Measurements from ENCODE around the gene SESTD1.
"Not testable (repeated sequence)": the region's sequence is repeated elsewhere in the genome, so short reads cannot be mapped to it uniquely, and the experiment has no call there.

The SESTD1 gene

DNA sequence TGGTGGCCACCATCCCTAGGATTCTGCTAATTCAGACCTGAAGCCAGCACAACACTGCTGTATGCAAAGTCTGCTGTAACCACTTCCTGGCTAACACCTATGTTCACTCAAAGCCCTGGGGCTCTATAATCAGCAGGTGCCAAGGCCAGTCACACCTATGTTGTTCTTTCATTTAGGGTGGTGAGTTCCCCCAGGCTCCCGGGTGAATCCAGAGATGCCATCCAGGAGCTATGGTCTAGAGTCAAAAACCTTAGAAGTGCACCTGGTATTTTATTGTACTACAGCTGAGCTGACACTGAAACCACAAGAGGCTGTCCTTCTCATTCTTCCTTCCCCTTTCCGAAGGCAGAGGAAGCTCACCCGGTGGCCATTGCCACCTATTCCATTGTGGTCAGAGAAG is 168.5 kb downstream of the SESTD1 start:
- DNase-seq, result no peak

DNA sequence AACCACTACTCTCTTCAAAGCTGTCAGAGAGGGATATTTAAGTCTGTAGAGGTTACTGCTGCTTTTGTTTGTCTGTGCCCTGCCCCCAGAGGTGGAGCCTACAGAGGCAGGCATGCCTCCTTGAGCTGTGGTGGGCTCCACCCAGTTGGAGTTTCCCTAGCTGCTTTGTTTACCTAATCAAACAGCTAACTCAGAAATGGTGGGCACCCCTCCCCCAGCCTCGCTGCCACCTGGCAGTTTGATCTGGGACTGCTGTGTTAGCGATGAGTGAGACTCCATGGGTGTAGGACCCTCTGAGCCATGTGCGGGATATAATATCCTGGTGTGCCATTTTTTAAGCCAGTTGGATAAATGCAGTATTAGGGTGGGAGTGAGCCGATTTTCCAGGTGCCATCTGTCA is 171.7 kb downstream of the SESTD1 start:
- not testable (repeated sequence) for DNase-seq

DNA sequence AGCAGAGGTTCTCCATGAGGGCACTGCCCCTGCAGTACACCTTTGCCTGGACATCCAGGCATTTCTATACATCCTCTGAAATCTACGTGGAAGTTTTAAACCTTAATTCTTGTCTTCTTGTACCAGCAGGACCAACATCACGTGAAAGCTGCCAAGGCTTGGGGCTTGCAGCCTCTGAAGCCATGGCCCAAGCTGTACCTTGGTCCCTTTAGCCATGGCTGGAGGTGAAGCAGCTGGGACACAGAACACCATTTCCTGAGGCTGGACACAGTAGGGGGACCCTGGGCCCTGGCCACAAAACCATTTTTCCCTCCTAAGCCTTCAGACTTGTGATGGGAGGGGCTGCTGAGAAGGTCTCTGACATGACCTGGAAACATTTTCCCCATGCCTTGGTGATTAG is 181.9 kb downstream of the SESTD1 start:
- no peak for DNase-seq

DNA sequence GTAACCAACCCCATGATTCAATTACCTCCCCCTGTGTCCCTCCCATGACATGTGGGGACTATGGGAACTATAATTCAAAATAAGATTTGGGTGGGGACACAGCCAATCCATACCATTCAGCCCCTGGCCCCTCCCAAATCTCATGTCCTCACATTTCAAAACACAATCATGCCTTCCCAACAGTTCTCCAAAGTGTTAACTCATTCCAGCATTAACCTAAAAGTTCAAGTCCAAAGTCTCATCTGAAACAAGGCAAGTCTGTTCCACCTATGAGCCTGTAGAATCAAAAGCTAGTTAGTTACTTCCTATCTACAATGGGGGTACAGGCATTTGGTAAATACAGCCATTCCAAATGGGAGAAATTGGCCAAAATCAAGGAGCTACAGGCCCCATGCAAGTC is 182.7 kb downstream of the SESTD1 start:
- no peak for DNase-seq

DNA sequence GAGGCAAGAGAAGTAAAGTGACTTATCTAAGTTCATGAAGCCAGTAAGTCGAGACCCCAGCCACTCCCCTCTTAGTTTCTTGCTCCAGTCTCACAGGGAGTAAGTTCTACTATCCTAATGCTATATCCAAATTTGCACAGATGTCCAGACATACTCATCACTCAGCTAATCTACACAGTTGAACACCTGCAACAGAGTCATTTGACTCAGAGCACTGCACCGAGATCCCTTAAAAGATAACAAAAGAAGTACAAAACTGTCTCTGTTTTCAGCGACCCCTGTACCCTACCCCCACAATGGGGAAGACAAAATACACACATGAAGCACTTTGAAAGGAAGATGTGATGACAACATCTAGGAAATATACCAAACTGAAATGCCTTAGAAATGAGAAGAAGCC is 192.1 kb downstream of the SESTD1 start:
- no peak for DNase-seq

DNA sequence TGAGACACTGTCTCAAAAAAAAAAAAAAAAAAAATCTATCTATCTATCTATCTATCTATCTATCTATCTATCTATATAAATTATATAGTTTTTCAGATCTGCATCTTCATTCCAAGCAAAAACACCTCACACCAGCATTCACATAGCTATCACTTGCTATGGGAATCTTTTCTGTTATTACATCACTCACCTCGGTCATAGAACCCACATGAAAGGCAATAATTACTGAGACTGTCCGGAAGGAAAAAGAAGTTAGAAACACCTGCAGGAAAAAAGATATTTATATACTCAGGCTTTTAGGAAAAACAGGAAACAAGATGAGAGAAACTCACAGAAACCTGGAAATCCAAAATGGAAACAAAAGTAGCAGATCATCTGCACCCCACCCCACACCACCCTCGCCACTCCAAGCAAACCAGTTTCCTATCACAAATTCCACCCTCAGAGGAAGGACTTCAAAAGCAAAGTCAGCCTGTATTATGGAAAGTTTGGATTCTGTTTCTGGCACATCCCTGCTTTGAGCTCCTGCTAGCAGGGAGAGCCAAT is 192.7 kb downstream of the SESTD1 start:
- DNase-seq, result no peak

DNA sequence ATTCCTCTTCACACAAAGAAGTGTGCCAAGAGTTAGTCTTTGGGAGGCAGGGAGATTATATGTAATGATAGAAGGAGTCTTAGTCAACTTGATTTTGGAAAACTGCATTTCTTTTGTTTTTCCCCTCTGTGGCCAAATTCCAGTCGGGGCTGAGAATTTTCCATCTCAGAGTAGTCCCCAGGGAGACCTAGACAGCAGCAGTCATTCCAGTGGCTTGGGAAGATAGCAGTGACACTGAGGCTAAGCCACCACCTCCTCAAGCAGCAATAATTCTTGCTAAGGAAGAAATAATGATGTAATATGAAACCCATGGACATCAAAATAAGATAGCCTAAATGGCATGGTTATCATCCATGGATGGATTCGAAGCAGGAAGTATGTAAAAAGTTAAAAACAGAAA is 193.7 kb downstream of the SESTD1 start:
- DNase-seq, result no peak

DNA sequence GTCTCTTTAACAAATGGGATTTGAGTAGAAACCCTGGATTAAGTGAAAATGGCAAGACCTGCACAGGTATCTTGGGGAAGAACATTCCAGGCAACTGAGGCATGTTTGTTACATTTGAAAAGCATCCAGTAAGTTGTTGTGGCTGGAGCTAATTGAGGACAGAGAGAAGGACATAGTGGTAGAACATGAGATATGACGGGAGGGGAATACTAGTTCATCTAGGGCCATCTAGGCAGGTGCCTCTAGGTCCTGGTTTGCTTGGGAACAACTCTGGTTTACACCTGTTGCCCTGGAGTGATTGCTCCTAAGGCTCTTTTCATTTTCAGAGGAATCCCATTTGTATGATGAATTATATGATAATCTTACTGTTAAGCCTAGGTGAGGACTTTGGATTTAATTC is 194.9 kb downstream of the SESTD1 start:
- no peak for DNase-seq

DNA sequence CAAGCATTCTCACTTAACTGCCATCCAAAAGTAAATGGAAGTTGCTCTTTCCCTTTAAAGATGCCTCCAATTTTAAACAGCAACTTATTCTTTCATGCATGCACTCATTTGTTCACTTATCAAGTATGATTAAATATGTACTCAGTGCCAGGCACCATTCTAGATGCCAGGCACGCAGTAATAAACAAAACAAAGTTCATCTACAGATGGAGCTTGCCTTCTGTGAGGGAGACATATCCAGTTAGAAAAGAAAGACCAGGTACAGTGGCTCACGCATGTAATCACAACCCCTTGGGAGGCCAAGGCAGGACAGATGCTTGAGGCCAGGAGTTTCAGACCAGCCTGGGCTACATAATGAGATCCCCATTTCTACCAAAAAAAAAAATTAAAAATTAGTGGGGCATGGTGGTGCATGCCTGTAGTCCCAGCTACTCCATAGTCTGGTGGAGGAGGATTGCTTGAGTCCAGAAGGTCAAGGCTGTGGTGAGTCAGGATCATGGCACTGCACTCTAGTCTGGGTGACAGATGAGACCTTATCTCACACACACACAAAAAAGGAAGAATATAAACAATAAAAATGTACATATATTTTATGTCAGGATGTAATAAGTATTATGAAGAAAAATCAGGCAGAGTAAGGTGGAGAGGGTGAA is 195.5 kb downstream of the SESTD1 start:
- DNase-seq, result no peak

DNA sequence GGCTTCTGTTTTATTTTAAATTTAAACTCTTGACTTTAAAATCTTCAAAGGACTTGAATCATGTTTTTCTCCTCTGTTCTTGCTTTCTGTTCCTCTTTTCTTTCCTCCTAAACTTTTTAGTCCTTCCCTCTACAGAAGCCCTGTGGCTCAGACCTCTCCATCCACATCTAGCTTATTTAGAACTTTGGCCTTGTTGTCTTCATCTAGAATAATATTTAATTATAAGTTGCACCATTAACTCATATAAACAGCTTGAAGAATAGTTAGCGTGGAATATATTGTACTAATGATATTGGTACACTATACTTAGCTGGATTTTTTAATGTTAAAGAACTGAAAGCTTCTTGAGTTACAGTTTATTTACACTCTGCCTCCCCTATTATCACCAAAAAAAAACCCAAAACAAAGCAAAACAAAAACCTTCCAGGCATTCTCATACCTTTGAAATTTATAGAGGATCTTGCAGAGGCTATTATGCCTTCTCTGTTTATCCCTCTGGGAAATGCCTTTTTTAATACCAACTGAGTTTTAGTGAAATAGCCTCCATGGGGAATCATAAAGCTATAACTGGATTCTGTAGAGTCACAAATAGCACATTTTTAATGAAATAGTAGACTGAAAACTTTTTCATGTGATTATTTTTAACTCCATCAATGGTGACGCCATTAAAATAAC is 205.5 kb downstream of the SESTD1 start:
- no peak for DNase-seq

DNA sequence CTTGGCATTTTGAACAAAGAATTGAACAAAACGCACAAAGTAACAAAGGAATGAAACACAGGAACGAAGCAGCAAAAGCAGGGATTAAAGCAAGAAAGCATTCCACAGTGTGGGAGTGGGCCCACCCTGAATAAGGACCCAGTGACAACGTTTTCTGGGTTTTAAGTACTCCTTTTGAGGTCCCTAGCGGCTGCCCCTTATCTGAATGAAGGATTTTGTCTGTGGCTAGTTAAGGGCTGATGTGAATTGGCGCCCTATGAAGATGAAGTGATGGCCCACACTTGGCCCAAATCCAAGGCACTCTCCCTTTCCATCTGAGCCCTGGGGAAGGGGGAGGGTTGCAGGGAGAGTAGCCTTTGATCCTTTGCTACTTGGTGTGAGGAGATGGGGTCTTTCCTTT is 206.9 kb downstream of the SESTD1 start:
- no peak for DNase-seq

DNA sequence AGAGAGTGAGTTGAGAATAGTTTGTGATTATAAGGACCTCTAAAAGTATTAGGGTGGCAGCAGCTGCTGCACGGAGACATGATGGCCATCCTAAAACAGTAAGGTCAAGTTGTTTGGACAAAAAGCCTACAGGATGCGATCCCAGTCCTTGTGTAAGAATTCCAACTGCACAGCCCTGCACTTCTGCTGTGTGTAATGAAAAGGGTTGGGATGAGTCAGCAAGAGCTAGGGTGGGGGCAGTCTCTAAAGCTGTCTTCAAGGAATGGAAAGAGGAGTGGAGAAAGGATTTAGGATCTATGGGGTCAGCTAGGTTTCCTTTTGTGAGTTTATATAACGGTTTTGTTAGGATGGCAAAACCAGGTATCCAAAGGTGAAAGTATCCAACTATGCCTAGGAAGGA is 211.1 kb downstream of the SESTD1 start:
- DNase-seq, result not testable (repeated sequence)
